Ovary (tissue), 9 donors: ENCODE results near the gene SORCS2. TPM values are rescaled to one million over a fixed set of nuclear protein-coding genes. Genes with fewer than 3 reads are reported as not detected.
"Not testable (repeated sequence)": the region's sequence is repeated elsewhere in the genome, so short reads cannot be mapped to it uniquely, and the experiment has no call there.

Source experiments
- DNase-seq, 5 donors: peaks; one replicate each; pipeline ENCODE4 v3.0.0-alpha.2; 2019 to 2020
- H3K27ac ChIP-seq, 2 donors: fragments of 200-600 bp; one replicate each; pipeline versions ENCODE4 v1.5.1 to v1.8.0; 2019 to 2022
- H3K27me3 ChIP-seq: fragments of 200-600 bp; one replicate; pipeline ENCODE4 v1.8.0; 2022
- H3K36me3 ChIP-seq: fragments of 200-600 bp; sonication (generic); one replicate; pipeline ENCODE4 v1.5.1; 2019
- H3K4me1 ChIP-seq: one replicate; pipeline ENCODE4 v1.8.1; 2013; ENCODE audit warnings: mild to moderate bottlenecking, moderate library complexity; ENCODE audit not compliant: insufficient read depth
- H3K4me3 ChIP-seq: fragments of 200-600 bp; sonication (generic); one replicate; pipeline ENCODE4 v1.5.1; 2017
- H3K9me3 ChIP-seq, 2 donors: fragments of 200-600 bp in 1 of 2; sonication (generic) in 1 of 2; one replicate each; pipeline versions ENCODE4 v1.5.1 to v1.8.1; 2013 to 2019; ENCODE audit warnings: mild to moderate bottlenecking in 1 of 2, moderate library complexity in 1 of 2
- EP300 ChIP-seq: sonication (generic); formaldehyde crosslinking; IDR thresholded peaks from one replicate; pipeline ENCODE4 v1.6.1; 2017; ENCODE audit warnings: antibody characterized with exemption
- POLR2A ChIP-seq: fragments of 450-650 bp; IDR thresholded peaks from one replicate; pipeline ENCODE4 v1.6.1; 2017; ENCODE audit warnings: antibody characterized with exemption, mild to moderate bottlenecking, moderate library complexity
- WGBS, 3 donors: extraction: QIAGEN DNeasy Blood & Tissue Kit in 1 of 3; methylation state at CpG; one replicate each; pipeline versions ENCODE4 v1.1.5 to v1.1.7; 2013 to 2017; 5-methylcytosine and 5-hydroxymethylcytosine counted together
- intact Hi-C, 4 donors: fragments of 100-400 bp; cut with DNase I; formaldehyde crosslinking; loops; one replicate each; pipeline versions ENCODE4 v1.11.0 to v1.15.1; 2022 to 2023
- polyA plus RNA-seq, 2 donors: library from polyadenylated mRNA; stranded (reverse); fragments of 200-250 nt in 1 of 2; fragments of 350-450 nt in 1 of 2; fragmentation: Illumina TruSeq in 1 of 2; extraction: RNeasy Lipid Tissue Mini Kit (QIAGEN cat#74804) in 1 of 2; gene quantifications; one replicate each; pipeline ENCODE4 v1.2.3, GENCODE V29; 2013 to 2014
- total RNA-seq, 7 donors: library from RNA; depleted of rRNA in 2 of 7; stranded (reverse); fragments of >200 nt in 2 of 7; fragmentation: NEBNext Ultra II Directional in 3 of 7; extraction: Animal tissue kit (Norgen Biotek cat#: 25700) in 3 of 7; gene quantifications; one replicate each; pipeline versions ENCODE4 v1.1.0 to v1.2.4, GENCODE V29; 2016 to 2023
- TF ChIP-seq, protein P1 (sequence below), 3 donors: fragments of 450-650 bp in 2 of 3; fragments of 200-600 bp in 1 of 3; IDR thresholded peaks; one replicate each; pipeline versions ENCODE4 v1.5.1 to v1.8.0; 2016 to 2022; ENCODE audit warnings: antibody characterized with exemption in 3 of 3, mild to moderate bottlenecking in 1 of 3
- donor health status: DM: no; HTN: no; CAD: no; lungs with moderate emphysema.
- donor health status: DM: no; HTN: no; CAD: no.
- donor health status: Bipolar disorder and iron deficiency.
- donor health status: DM: yes; HTN: yes; CAD: no.
- donor health status: DM: no; HTN: no; CAD: no.
- donor health status: DM: yes; HTN: yes; CAD: no.

Gene SORCS2
- total and polyA plus RNA-seq, 9 donors = 0.60 to 23.9 (median 7.1) TPM

DNA sequence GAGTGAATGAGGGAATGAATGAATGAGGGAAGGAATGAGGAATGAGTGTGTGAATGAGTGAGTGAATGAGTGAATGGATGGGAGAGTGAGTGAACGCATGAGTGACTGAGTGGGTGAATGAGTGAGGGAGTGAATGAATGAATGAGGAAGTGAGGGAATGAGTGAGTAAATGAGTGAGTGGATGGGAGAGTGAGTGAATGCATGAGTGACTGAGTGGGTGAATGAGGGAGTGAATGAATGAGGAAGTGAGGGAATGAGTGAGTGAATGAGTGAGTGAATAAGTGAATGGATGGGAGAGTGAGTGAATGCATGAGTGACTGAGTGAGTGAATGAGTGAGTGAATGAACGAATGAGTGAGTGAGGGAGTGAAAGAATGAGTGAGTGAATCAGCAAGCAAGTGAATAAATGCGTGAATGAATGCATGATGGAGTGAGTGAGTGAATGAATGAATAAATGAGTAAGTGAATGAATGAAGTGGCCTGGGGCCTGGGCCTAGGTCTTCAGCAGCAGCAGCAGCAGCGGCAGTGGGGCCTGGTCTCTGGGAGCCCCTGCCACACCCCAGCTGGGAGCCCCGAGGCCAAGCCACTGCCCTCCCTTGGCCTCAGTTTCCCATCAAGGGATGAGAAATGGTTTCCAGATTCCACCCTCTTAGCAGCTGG, 258.6 kb downstream of the SORCS2 start:
- Histone ChIP-seq H3K27me3 (no peaks in the 10 kb centered on the region), H3K4me3 (no peak overlapping the region), H3K9me3 (no peaks in the 10 kb centered on the region), H3K27ac (no peak overlapping the region), H3K36me3 (no peaks in the 10 kb centered on the region), H3K4me1 (no peaks in the 10 kb centered on the region)
- intact Hi-C loops = no loop called here
- DNase-seq = no peak
- TF ChIP-seq, protein P1, sequence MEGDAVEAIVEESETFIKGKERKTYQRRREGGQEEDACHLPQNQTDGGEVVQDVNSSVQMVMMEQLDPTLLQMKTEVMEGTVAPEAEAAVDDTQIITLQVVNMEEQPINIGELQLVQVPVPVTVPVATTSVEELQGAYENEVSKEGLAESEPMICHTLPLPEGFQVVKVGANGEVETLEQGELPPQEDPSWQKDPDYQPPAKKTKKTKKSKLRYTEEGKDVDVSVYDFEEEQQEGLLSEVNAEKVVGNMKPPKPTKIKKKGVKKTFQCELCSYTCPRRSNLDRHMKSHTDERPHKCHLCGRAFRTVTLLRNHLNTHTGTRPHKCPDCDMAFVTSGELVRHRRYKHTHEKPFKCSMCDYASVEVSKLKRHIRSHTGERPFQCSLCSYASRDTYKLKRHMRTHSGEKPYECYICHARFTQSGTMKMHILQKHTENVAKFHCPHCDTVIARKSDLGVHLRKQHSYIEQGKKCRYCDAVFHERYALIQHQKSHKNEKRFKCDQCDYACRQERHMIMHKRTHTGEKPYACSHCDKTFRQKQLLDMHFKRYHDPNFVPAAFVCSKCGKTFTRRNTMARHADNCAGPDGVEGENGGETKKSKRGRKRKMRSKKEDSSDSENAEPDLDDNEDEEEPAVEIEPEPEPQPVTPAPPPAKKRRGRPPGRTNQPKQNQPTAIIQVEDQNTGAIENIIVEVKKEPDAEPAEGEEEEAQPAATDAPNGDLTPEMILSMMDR (IDR thresholded peaks at IDR 0.05) = no peak
- TF ChIP-seq POLR2A (no peak), EP300 (no peak)
- WGBS, 3 donors = 89 to 92% (median 90%) methylated on average over 5 of the region's 5 CpGs

DNA sequence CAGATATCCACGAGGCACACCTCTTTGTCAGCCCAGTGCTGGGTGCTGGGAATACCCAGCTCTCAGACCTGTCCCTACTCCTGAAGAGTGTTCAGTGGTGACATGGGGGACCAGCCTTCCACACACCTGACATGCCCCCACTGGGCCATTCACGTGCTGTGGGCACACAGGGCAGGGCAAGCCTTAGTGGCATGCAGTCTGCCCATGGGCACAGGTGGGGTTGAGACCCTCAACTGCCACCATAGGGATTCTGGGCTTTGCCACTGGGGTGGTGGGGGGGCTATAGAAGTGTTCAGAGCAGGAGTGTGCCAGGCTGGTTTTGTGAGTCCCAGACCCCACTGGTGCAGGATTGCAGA, 259.1 kb downstream of the SORCS2 start:
- H3K4me3 ChIP-seq = no peak overlapping the region
- H3K9me3 ChIP-seq = no peaks in the 10 kb centered on the region
- TF ChIP-seq POLR2A (no peak), EP300 (no peak)
- TF ChIP-seq, protein P1 (IDR thresholded peaks at IDR 0.05) = no peak
- 69 to 76% (median 74%) methylated on average over 2 of the region's 2 CpGs for WGBS, 3 donors
- H3K27ac ChIP-seq = no peak overlapping the region
- H3K36me3 ChIP-seq = no peaks in the 10 kb centered on the region
- H3K4me1 ChIP-seq = no peaks in the 10 kb centered on the region
- no peaks in the 10 kb centered on the region for H3K27me3 ChIP-seq
- DNase-seq = no peak
- intact Hi-C loops = no loop called here

DNA sequence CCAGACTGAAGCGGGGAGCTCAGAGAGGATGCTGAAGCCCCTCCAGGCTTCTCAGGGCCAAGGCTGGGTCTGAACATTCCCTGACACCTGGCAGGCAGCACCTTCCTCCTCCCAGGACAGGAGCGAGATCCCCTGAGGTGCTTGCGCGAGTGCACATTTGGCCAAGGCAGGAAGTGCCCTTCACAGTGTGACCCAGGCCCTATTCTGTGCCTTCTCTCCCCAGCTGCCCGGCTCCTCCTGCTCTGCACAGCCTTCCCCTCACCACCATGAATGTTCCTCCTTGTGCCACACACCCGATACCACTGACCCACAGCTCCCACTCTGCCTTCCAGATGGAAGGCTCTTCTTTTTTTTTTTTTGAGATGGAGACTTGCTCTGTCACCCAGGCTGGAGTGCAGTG, 259.5 kb downstream of the SORCS2 start:
- Histone ChIP-seq H3K4me1 (no peaks in the 10 kb centered on the region), H3K9me3 (no peaks in the 10 kb centered on the region), H3K27me3 (no peaks in the 10 kb centered on the region), H3K36me3 (no peaks in the 10 kb centered on the region), H3K27ac (no peak overlapping the region), H3K4me3 (no peak overlapping the region)
- no peak for DNase-seq
- no peak for TF ChIP-seq EP300
- TF ChIP-seq POLR2A = no peak
- TF ChIP-seq, protein P1 (IDR thresholded peaks at IDR 0.05) = no peak
- 90 to 95% (median 90%) methylated on average over 6 of the region's 6 CpGs for WGBS, 3 donors
- intact Hi-C loops = no loop called here

DNA sequence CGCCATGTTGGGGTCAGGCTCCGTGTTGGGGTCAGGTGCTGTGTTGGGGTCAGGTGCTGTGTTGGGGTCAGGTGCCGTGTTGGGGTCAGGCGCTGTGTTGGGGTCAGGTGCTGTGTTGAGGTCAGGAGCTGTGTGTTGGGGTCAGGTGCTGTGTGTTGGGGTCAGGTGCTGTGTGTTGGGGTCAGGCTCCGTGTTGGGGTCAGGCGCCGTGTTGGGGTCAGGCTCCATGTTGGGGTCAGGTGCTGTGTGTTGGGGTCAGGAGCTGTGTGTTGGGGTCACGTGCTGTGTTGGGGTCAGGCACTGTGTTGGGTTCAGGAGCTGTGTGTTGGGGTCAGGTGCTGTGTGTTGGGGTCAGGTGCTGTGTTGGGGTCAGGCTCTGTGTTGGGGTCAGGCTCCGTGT, 260.5 kb downstream of the SORCS2 start:
- H3K36me3 ChIP-seq, H3K27ac ChIP-seq, H3K4me3 ChIP-seq, intact Hi-C loops, H3K4me1 ChIP-seq, H3K27me3 ChIP-seq, H3K9me3 ChIP-seq, DNase-seq: not testable (repeated sequence)
- 84 to 95% (median 85%) methylated on average over 9 of the region's 9 CpGs for WGBS, 3 donors

DNA sequence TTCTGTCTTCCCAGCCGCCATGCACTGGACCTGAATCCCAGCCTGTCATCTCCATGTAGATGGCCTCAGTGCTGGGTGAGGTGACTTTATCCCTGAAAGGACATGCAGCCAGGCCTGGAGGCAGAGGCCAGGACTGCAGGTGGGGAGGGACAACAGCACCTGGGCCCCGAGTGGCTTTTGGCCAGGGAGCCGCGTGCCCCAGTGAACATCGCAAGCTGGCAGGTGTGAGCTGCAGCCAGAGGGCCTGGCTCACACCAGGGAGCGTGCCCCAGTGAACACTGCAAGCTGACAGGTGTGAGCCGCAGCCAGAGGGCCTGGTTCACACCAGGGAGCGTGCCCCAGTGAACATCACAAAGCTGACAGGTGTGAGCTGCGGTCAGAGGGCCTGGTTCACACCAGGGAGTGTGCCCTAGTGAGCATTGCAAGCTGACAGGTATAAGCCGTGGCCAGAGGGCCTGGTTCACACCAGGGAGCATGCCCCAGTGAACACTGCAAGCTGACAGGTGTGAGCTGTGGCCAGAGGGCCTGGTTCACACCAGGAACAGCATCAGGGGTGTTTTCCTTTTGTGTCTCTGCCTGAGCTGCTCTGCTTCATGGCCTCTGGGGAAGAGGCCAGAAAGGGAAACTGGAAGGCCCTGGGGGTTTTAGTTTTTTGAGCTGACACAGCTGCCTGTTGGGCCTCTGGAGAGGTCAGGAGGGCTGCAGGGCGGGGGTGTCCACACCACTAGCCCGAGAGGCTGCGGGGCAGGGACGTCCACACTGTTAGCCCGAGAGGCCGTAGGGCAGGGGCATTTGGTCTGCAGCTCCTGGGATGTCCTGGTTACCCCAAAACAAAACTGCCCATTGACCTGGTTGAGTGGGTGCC, 265.1 kb downstream of the SORCS2 start:
- no peaks in the 10 kb centered on the region for H3K9me3 ChIP-seq
- no peak overlapping the region for H3K4me3 ChIP-seq
- no peak for DNase-seq
- H3K27me3 ChIP-seq = no peaks in the 10 kb centered on the region
- no peaks in the 10 kb centered on the region for H3K36me3 ChIP-seq
- WGBS, 3 donors = 86 to 87% (median 87%) methylated on average over 16 of the region's 16 CpGs
- H3K4me1 ChIP-seq = peaks cover 23% of the 10 kb centered on the region
- no peak overlapping the region for H3K27ac ChIP-seq
- TF ChIP-seq, protein P1 (IDR thresholded peaks at IDR 0.05) = no peak
- no peak for TF ChIP-seq EP300
- no peak for TF ChIP-seq POLR2A
- intact Hi-C loops = no loop called here
